MCF 10A (cell line): ENCODE results near the gene SLC31A2. TPM values are rescaled to one million over a fixed set of nuclear protein-coding genes. Genes with fewer than 3 reads are reported as not detected.
"Not testable (repeated sequence)": the region's sequence is repeated elsewhere in the genome, so short reads cannot be mapped to it uniquely, and the experiment has no call there.

Source experiments
- BruUV-seq: library from RNA; stranded (reverse); fragments of 400-500 nt; replicated peaks from 2 replicates; lab custom pipeline; 2021; lab: Mats Ljungman, UMichigan
- CTCF ChIA-PET: fragments of 300-600 bp; sonication (Branson Sonifier 250); formaldehyde crosslinking; extraction: SDS; loops from one replicate; lab custom pipeline; 2021; ENCODE audit warnings: antibody characterized with exemption, inconsistent platforms; lab: Yijun Ruan, JAX
- POLR2A ChIA-PET: fragments of 300-600, 350-650 bp; sonication (Branson Sonifier 250); formaldehyde crosslinking; extraction: SDS; loops from one replicate; lab custom pipeline; 2020; ENCODE audit warnings: antibody characterized with exemption, inconsistent platforms; lab: Yijun Ruan, JAX
- DNase-seq: peaks from one replicate; pipeline ENCODE4 v3.0.0-alpha.2; 2018; ENCODE audit not compliant: unreplicated experiment
- H3K27ac Mint-ChIP-seq: one replicate; pipeline ENCODE4 v1.8.0; 2022; ENCODE audit warnings: mild to moderate bottlenecking, low read depth, mixed read lengths; ENCODE audit not compliant: unreplicated experiment
- H3K27me3 Mint-ChIP-seq: one replicate; pipeline ENCODE4 v1.8.0; 2022; ENCODE audit warnings: mixed read lengths; ENCODE audit not compliant: insufficient read depth, unreplicated experiment
- H3K36me3 Mint-ChIP-seq: one replicate; pipeline ENCODE4 v1.8.0; 2022; ENCODE audit warnings: mild to moderate bottlenecking, moderate library complexity, mixed read lengths; ENCODE audit not compliant: insufficient read depth, unreplicated experiment
- H3K4me1 Mint-ChIP-seq: one replicate; pipeline ENCODE4 v1.8.0; 2022; ENCODE audit warnings: mixed read lengths; ENCODE audit not compliant: insufficient read depth, unreplicated experiment
- H3K4me3 Mint-ChIP-seq: one replicate; pipeline ENCODE4 v1.8.0; 2022; ENCODE audit warnings: mild to moderate bottlenecking, moderate library complexity, mixed read lengths; ENCODE audit not compliant: unreplicated experiment
- H3K9me3 Mint-ChIP-seq: one replicate; pipeline ENCODE4 v1.8.0; 2022; ENCODE audit warnings: mixed read lengths; ENCODE audit not compliant: unreplicated experiment
- intact Hi-C: fragments of 100-400 bp; cut with micrococcal nuclease; formaldehyde crosslinking; loops from 2 replicates; pipeline ENCODE4 v1.14.1; 2022
- total RNA-seq: library from RNA; stranded (reverse); gene quantifications from 2 replicates; pipeline ENCODE4 v1.2.3, GENCODE V29; 2022
- TF ChIP-seq, protein P1 (sequence below): fragments of 200-600 bp; IDR thresholded peaks from one replicate; pipeline ENCODE4 v1.8.0; 2022; ENCODE audit warnings: antibody characterized with exemption, mild to moderate bottlenecking; ENCODE audit not compliant: unreplicated experiment

Gene SLC31A2
- total RNA-seq, 1 experiment from 2014 or later: 16.1 TPM

DNA sequence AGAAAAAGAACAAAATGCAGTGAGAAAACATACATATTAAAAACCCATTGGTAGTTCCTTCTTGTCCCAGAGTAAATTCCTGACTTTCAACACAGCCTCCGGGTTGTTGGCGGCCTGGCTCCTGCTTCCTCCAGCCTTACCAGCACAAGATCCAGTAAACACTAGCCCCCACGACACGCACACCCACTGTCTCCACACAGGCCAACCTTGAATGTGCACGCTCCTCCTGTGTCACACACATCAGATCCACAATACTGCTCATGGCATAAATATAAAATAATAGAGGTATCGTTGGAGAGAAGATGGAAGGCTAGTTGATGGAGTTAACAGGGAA is 2.5 kb upstream of the SLC31A2 start:
- H3K36me3 Mint-ChIP-seq: no peaks in the 10 kb centered on the region
- H3K4me1 Mint-ChIP-seq: peaks cover 18% of the 10 kb centered on the region
- no TSS peak for BruUV-seq
- no peak overlapping the region for H3K4me3 Mint-ChIP-seq
- no peaks in the 10 kb centered on the region for H3K9me3 Mint-ChIP-seq
- H3K27ac Mint-ChIP-seq: no peak overlapping the region
- CTCF ChIA-PET: no interaction called here
- DNase-seq: no peak
- POLR2A ChIA-PET: no interaction called here
- intact Hi-C loops: no loop called here
- TF ChIP-seq, protein P1, sequence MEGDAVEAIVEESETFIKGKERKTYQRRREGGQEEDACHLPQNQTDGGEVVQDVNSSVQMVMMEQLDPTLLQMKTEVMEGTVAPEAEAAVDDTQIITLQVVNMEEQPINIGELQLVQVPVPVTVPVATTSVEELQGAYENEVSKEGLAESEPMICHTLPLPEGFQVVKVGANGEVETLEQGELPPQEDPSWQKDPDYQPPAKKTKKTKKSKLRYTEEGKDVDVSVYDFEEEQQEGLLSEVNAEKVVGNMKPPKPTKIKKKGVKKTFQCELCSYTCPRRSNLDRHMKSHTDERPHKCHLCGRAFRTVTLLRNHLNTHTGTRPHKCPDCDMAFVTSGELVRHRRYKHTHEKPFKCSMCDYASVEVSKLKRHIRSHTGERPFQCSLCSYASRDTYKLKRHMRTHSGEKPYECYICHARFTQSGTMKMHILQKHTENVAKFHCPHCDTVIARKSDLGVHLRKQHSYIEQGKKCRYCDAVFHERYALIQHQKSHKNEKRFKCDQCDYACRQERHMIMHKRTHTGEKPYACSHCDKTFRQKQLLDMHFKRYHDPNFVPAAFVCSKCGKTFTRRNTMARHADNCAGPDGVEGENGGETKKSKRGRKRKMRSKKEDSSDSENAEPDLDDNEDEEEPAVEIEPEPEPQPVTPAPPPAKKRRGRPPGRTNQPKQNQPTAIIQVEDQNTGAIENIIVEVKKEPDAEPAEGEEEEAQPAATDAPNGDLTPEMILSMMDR: no peak
- H3K27me3 Mint-ChIP-seq: peaks cover 33% of the 10 kb centered on the region

GRCh38 chr9:113148781-113149510 is 1.9 kb upstream of the SLC31A2 start:
- no peak for DNase-seq
- Mint-ChIP-seq H3K4me1 (peaks cover 19% of the 10 kb centered on the region), H3K36me3 (no peaks in the 10 kb centered on the region), H3K27me3 (peaks cover 30% of the 10 kb centered on the region), H3K27ac (no peak overlapping the region), H3K9me3 (no peaks in the 10 kb centered on the region), H3K4me3 (no peak overlapping the region)
- no TSS peak for BruUV-seq
- TF ChIP-seq, protein P1: no peak
- intact Hi-C loops: no loop called here
- POLR2A ChIA-PET: no interaction called here
- CTCF ChIA-PET: interaction anchor here (0.8 to 4.2 kb wide), 5 partner anchors 37 to 306 kb away, joined by 3 to 30 read pairs (median 3); no protein-coding TSS in a partner anchor

- POLR2A ChIA-PET: interaction anchor here (0.8 to 4.6 kb wide), 2 partner anchors 72 to 261 kb away, joined by 3 to 50 read pairs; partner anchors contain the start of genes C9orf43, FKBP15, POLE3 and SLC31A1
- H3K27ac Mint-ChIP-seq, H3K9me3 Mint-ChIP-seq, intact Hi-C loops, BruUV-seq, H3K4me3 Mint-ChIP-seq, H3K36me3 Mint-ChIP-seq, DNase-seq: not testable (repeated sequence)
- CTCF ChIA-PET: interaction anchor here (0.8 to 4.2 kb wide), 7 partner anchors 38 to 307 kb away, joined by 3 to 30 read pairs (median 3); no protein-coding TSS in a partner anchor
- H3K4me1 Mint-ChIP-seq: peaks cover 21% of the 10 kb centered on the region
- H3K27me3 Mint-ChIP-seq: peaks cover 24% of the 10 kb centered on the region
Measured at GRCh38 chr9:113149561-113149960, 1.2 kb upstream of the SLC31A2 start.

GRCh38 chr9:113151696-113152630 is 1.2 kb downstream of the SLC31A2 start:
- peaks cover 9% of the 10 kb centered on the region for H3K36me3 Mint-ChIP-seq
- peaks cover under 1% of the 10 kb centered on the region for H3K27me3 Mint-ChIP-seq
- no peak for DNase-seq
- peak overlapping the region; percentile 65 for H3K4me3 Mint-ChIP-seq
- TF ChIP-seq, protein P1: no peak
- ChIA-PET CTCF (interaction anchor here (0.6 to 4.2 kb wide), 14 partner anchors 8 to 727 kb away, joined by 3 to 30 read pairs (median 4); no protein-coding TSS in a partner anchor), POLR2A (interaction anchor here (0.6 to 4.6 kb wide), 11 partner anchors 9 to 1311 kb away, joined by 3 to 50 read pairs (median 4); partner anchors contain the start of genes C9orf43, CDC26, FKBP15 and POLE3)
- no peaks in the 10 kb centered on the region for H3K9me3 Mint-ChIP-seq
- peak overlapping the region; percentile 50 for H3K27ac Mint-ChIP-seq
- TSS peak; percentile 49 for BruUV-seq
- H3K4me1 Mint-ChIP-seq: peaks cover 27% of the 10 kb centered on the region
- intact Hi-C loops: loop anchor here (2.0 kb wide), 1 partner anchor 123 kb away; the partner anchor contains the start of genes CDC26 and PRPF4
